Measurements from ENCODE around the gene TRPM3. TPM values are rescaled to one million over a fixed set of nuclear protein-coding genes. Genes with fewer than 3 reads are reported as not detected.

TRPM3 gene
- polyA plus RNA-seq, 2 of the 4 experiments (the other 2 are of a cell fraction): not detected

DNA sequence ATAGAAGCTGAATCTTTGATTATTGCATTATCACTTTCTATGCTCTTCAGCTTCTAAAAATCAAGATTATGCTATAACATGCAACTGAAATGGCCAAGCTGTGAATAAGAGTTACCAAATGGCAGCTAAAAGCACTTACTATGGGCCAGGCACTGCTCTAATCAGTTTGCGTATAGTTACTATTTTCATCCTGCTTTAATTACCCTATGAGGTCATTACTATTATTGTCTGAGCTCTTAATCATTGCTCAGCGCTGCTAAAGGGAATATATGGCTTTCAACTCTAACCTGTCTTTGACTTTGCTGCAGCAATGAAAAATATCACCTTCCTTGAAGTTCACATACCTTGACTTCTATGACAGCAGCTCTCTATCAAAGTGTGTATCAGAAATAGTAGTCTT is 210.8 kb downstream of the TRPM3 start:
- H3K4me2 ChIP-seq: no peak overlapping the region
- no peak overlapping the region for H3K27ac ChIP-seq
- DNase-seq (ENCODE audit: low read depth in 1 of 2, low spot score in 1 of 2) (no peak), ATAC-seq (no peak), FAIRE-seq (no peak)
- no peaks in the 10 kb centered on the region for H3K9me3 ChIP-seq
- H3K4me3 ChIP-seq: no peak overlapping the region
- POLR2A ChIA-PET: no interaction called here
- 23% methylated on average over 2 of the region's 2 CpGs for WGBS (ENCODE audit: missing lambda C conversion rate)
- no peak for TF ChIP-seq EHF (CRISPR knock-in tag; IDR thresholded peaks at IDR 0.05)
- TF ChIP-seq, protein P1, sequence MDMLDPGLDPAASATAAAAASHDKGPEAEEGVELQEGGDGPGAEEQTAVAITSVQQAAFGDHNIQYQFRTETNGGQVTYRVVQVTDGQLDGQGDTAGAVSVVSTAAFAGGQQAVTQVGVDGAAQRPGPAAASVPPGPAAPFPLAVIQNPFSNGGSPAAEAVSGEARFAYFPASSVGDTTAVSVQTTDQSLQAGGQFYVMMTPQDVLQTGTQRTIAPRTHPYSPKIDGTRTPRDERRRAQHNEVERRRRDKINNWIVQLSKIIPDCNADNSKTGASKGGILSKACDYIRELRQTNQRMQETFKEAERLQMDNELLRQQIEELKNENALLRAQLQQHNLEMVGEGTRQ (IDR thresholded peaks at IDR 0.05): no peak
- TF ChIP-seq EP300 (IDR thresholded peaks at IDR 0.05): no peak
- TF ChIP-seq TFCP2L1 (CRISPR knock-in tag; IDR thresholded peaks at IDR 0.05): no peak
- no peak for TF ChIP-seq ESRRA (IDR thresholded peaks at IDR 0.05; ENCODE audit: borderline replicate concordance, low read length)
- H3K4me1 ChIP-seq: no peaks in the 10 kb centered on the region
- CTCF ChIA-PET: interaction anchor here (1.3 kb wide), 1 partner anchor 269 kb away, joined by 3 read pairs; no protein-coding TSS in a partner anchor

DNA sequence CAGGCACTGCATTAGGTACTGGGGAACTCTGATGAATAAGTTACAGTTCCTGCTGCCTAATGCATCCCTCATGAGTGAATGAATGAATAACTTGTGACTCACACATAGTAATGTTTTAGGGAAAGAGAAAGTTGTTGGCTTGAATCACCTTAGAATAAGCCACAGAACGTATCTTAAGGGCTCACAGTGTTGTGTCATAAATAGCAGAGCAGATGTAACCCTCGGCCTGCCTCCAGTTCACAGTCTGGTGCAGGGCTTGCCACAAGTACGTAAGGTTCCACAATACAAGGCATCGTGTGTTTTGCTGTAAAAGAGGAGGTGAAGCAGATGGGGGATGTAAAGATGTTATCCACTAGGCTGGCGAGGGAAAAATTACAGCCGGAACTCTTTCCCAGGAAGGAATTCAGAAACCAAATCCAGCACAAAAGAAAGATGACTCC is 218.7 kb downstream of the TRPM3 start:
- no peak for FAIRE-seq
- ChIA-PET CTCF (interaction anchor here (0.6 kb wide), 1 partner anchor 277 kb away, joined by 3 read pairs; no protein-coding TSS in a partner anchor), POLR2A (no interaction called here)
- Histone ChIP-seq H3K4me3 (no peak overlapping the region), H3K27ac (no peak overlapping the region), H3K4me2 (0 out of 3 replicates have a peak overlapping the region, but pooled peaks have one; percentile 1), H3K4me1 (no peaks in the 10 kb centered on the region), H3K9me3 (no peaks in the 10 kb centered on the region)
- 11% methylated on average over 6 of the region's 6 CpGs for WGBS (ENCODE audit: missing lambda C conversion rate)
- TF ChIP-seq CHD4 (IDR thresholded peaks at IDR 0.05; ENCODE audit: borderline replicate concordance) (no peak), TP53 (CRISPR knock-in tag; IDR thresholded peaks at IDR 0.05) (no peak), FOSL2 (IDR thresholded peaks at IDR 0.05) (no peak), FOSL2 (CRISPR knock-in tag; IDR thresholded peaks at IDR 0.05) (peak; percentile 30), RFX5 (IDR thresholded peaks at IDR 0.05) (no peak), SMC3 (IDR thresholded peaks at IDR 0.05) (no peak), TFCP2L1 (CRISPR knock-in tag; IDR thresholded peaks at IDR 0.05) (no peak)
- peak; percentile 79 to 96 for ATAC-seq
- DNase-seq (ENCODE audit: low read depth in 1 of 2, low spot score in 1 of 2): peak; percentile 2 to 31

- WGBS (ENCODE audit: missing lambda C conversion rate): 11% methylated on average over 1 of the region's 1 CpG
- H3K4me1 ChIP-seq: no peaks in the 10 kb centered on the region
- ChIA-PET POLR2A (no interaction called here), CTCF (no interaction called here)
- TF ChIP-seq, protein P1 (IDR thresholded peaks at IDR 0.05): no peak
- no peak for TF ChIP-seq KDM1A (IDR thresholded peaks at IDR 0.05; ENCODE audit: low read depth)
- no peak for TF ChIP-seq MYC (IDR thresholded peaks at IDR 0.05; ENCODE audit: borderline replicate concordance, low read length)
- no peak for TF ChIP-seq EHMT2 (IDR thresholded peaks at IDR 0.05; ENCODE audit: low read depth)
- no peak for TF ChIP-seq FOSB (CRISPR knock-in tag; IDR thresholded peaks at IDR 0.05)
- no peak for TF ChIP-seq FOSL2 (IDR thresholded peaks at IDR 0.05)
- no peak for TF ChIP-seq FOSL2 (CRISPR knock-in tag; IDR thresholded peaks at IDR 0.05)
- H3K4me3 ChIP-seq: no peak overlapping the region
- H3K27ac ChIP-seq: no peak overlapping the region
- H3K4me2 ChIP-seq: no peak overlapping the region
- FAIRE-seq (no peak), DNase-seq (ENCODE audit: low read depth in 1 of 2, low spot score in 1 of 2) (no peak), ATAC-seq (no peak)
- no peaks in the 10 kb centered on the region for H3K9me3 ChIP-seq
These were observed 219.2 kb downstream of the TRPM3 start for GRCh38 chr9:70902171-70902570.

- WGBS (ENCODE audit: missing lambda C conversion rate): 71% methylated on average over 1 of the region's 1 CpG
- POLR2A ChIA-PET: no interaction called here
These were observed 219.7 kb downstream of the TRPM3 start for GRCh38 chr9:70901746-70902145.

More at GRCh38 chr9:70901746-70902145, 219.7 kb downstream of the TRPM3 start:
- H3K9me3 ChIP-seq: no peaks in the 10 kb centered on the region
- no peak overlapping the region for H3K4me2 ChIP-seq
- DNase-seq (ENCODE audit: low read depth in 1 of 2, low spot score in 1 of 2) (no peak), FAIRE-seq (no peak), ATAC-seq (no peak)
- H3K4me3 ChIP-seq: no peak overlapping the region
- H3K27ac ChIP-seq: no peak overlapping the region
- H3K4me1 ChIP-seq: no peaks in the 10 kb centered on the region
- no peak for TF ChIP-seq ZSCAN20 (CRISPR knock-in tag; IDR thresholded peaks at IDR 0.05)
- TF ChIP-seq ZFP36 (IDR thresholded peaks at IDR 0.05; ENCODE audit: borderline replicate concordance, partially characterized antibody): no peak
- no peak for TF ChIP-seq NPAS2 (CRISPR knock-in tag; IDR thresholded peaks at IDR 0.05; ENCODE audit: borderline replicate concordance)
- TF ChIP-seq, protein P2, sequence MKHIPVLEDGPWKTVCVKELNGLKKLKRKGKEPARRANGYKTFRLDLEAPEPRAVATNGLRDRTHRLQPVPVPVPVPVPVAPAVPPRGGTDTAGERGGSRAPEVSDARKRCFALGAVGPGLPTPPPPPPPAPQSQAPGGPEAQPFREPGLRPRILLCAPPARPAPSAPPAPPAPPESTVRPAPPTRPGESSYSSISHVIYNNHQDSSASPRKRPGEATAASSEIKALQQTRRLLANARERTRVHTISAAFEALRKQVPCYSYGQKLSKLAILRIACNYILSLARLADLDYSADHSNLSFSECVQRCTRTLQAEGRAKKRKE (CRISPR knock-in tag; IDR thresholded peaks at IDR 0.05; ENCODE audit: low read depth): no peak
- TF ChIP-seq TP53 (CRISPR knock-in tag; IDR thresholded peaks at IDR 0.05): no peak
- TF ChIP-seq FOSL2 (IDR thresholded peaks at IDR 0.05): no peak
- TF ChIP-seq FOSL2 (CRISPR knock-in tag; IDR thresholded peaks at IDR 0.05): no peak
- TF ChIP-seq CHD4 (IDR thresholded peaks at IDR 0.05; ENCODE audit: borderline replicate concordance): no peak
- CTCF ChIA-PET: no interaction called here

Data from A549 (cell line).